ENCODE results near the gene MAP1S. TPM values are rescaled to one million over a fixed set of nuclear protein-coding genes. Genes with fewer than 3 reads are reported as not detected.

MAP1S gene
- total RNA-seq, 1 experiment from 2014 or later, result 46.5 TPM

- in situ Hi-C loops (cut with HindIII; ENCODE audit: low pct_unique_long_range_greater_than_20kb, low sequenced_read_pairs), result no loop called here
- DNase-seq (ENCODE audit: low read depth), result no peak
These were observed 32.0 kb upstream of the MAP1S start for GRCh38 chr19:17687141-17687856.

- DNase-seq (ENCODE audit: low read depth), result peak; percentile 59
- in situ Hi-C loops (cut with HindIII; ENCODE audit: low pct_unique_long_range_greater_than_20kb, low sequenced_read_pairs), result no loop called here
These were observed 31.2 kb upstream of the MAP1S start, which contains the start of gene UNC13A for GRCh38 chr19:17687857-17688784. Gene UNC13A, minus strand, starts transcription at chr19:17688354. Its CDS starts 155 bp downstream, at chr19:17688199.

DNA sequence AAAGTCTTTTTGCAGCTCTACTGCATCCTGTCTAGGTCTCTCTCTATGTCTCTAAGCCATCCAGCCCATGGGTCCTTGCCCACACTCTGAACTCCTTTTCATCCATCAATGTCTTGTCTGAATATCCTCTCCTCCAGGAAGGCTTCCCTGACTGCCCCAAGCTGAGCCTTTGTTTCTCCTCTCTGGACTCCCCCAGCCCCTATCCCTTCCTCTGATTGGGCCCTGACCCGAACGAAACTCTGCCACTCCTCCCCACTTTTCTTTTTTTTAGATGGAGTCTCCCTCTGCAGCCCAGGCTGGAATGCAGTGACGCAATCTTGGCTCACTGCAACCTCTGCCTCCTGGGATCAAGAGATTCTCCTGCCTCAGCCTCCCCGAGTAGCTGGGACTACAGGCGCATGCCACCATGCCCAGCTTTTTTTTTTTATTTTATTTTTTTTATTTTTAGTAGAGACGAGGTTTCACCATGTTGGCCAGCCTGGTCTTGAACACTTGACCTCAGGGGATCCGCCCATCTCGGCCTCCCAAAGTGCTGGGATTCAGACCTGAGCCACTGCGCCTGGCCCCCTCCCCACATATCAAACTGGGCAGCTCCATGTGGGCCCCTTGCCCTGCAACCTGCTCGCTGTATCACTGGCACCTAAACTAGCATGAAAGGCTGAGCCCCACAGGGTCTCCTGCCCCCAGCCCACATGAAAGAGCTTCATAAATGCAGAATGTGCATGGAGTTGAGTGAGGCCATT is 30.3 kb upstream of the MAP1S start:
- in situ Hi-C loops (cut with HindIII; ENCODE audit: low pct_unique_long_range_greater_than_20kb, low sequenced_read_pairs), result no loop called here
- DNase-seq (ENCODE audit: low read depth), result no peak

- in situ Hi-C loops (cut with HindIII; ENCODE audit: low pct_unique_long_range_greater_than_20kb, low sequenced_read_pairs), result no loop called here
- DNase-seq (ENCODE audit: low read depth), result no peak
These were observed 26.7 kb upstream of the MAP1S start for GRCh38 chr19:17692566-17692965.

DNA sequence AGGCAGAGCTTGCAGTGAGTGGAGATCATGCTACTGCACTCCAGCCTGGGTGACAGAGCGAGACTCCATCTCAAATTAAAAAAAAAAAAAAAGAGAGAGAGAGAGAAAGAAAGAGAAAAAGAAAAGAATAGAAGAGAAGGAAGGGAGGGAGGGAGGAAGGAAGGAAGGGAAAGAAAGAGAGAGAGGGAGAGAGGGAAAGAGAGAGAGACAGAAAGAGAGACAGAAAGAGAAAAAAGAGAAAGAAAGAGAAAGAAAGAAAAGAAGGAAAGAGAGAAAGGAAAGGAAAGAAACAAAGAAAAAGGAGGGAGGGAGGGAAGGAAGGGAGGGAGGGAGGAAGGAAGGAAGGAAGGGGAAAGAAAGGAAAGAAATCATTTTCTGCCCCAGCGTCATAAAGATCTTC is 24.1 kb upstream of the MAP1S start:
- no peak for DNase-seq (ENCODE audit: low read depth)
- in situ Hi-C loops (cut with HindIII; ENCODE audit: low pct_unique_long_range_greater_than_20kb, low sequenced_read_pairs), result no loop called here

- in situ Hi-C loops (cut with HindIII; ENCODE audit: low pct_unique_long_range_greater_than_20kb, low sequenced_read_pairs), result no loop called here
- no peak for DNase-seq (ENCODE audit: low read depth)
These were observed 15.3 kb upstream of the MAP1S start for GRCh38 chr19:17703824-17704463.

- no peak for DNase-seq (ENCODE audit: low read depth)
- in situ Hi-C loops (cut with HindIII; ENCODE audit: low pct_unique_long_range_greater_than_20kb, low sequenced_read_pairs), result no loop called here
These were observed 12.5 kb upstream of the MAP1S start for GRCh38 chr19:17706750-17707181.

- no peak for DNase-seq (ENCODE audit: low read depth)
- in situ Hi-C loops (cut with HindIII; ENCODE audit: low pct_unique_long_range_greater_than_20kb, low sequenced_read_pairs), result no loop called here
These were observed 7.4 kb upstream of the MAP1S start for GRCh38 chr19:17711851-17712250.

DNA sequence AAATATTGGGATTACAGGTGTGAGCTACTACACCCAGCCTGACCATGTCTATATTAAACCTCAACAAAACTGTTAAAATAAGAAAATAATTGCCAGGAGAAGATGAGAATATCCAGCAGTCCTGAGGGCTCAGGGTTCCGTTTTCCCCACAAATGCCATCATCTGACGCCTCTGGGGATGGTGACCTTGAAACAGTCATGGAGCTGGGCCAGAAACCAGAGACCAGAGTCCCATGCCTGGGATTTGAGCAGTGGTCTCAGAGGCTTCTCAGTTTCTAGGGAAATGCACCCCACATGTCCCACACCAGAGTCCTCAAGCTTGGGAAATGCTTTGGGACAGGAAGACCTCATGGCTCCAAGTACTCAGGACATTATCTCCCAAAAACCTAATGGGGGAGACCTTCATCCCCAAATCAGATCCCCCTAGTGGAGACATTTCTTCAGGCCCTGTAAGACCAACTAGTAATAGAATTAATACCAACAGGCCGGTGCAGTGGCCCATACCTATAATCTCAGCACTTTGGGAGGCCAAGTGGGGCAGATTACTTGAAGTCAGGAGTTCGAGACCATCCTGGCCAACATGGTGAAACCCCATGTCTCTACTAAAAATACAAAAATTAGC is 2.9 kb upstream of the MAP1S start:
- DNase-seq (ENCODE audit: low read depth), result no peak
- in situ Hi-C loops (cut with HindIII; ENCODE audit: low pct_unique_long_range_greater_than_20kb, low sequenced_read_pairs), result no loop called here

DNA sequence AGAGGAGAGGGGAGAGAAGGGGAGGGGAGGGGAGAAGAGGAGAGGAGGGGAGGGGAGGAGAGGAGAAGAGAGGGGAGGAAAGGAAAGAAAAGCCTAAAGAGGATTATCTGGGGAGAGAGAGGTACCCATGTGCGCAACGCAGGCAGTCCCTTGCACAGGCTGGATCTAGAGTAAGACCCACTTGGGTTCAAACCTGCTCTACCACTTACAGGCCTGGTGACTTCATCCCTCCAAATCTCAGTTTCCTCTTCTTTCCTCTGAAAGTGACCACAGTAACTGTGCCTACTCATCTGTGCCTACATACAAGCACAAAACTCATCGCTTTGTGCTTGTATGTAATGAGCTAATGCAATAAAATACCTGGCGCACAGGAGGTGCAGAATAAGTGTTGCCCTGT is 732 bp upstream of the MAP1S start:
- no peak for DNase-seq (ENCODE audit: low read depth)
- in situ Hi-C loops (cut with HindIII; ENCODE audit: low pct_unique_long_range_greater_than_20kb, low sequenced_read_pairs), result no loop called here

GRCh38 chr19:17719730-17720400 is 585 bp downstream of the MAP1S start:
- in situ Hi-C loops (cut with HindIII; ENCODE audit: low pct_unique_long_range_greater_than_20kb, low sequenced_read_pairs), result no loop called here
- DNase-seq (ENCODE audit: low read depth), result no peak

- no peak for DNase-seq (ENCODE audit: low read depth)
- in situ Hi-C loops (cut with HindIII; ENCODE audit: low pct_unique_long_range_greater_than_20kb, low sequenced_read_pairs), result no loop called here
These were observed 1.2 kb downstream of the MAP1S start for GRCh38 chr19:17720440-17720839.

GRCh38 chr19:17721111-17721628 is 1.9 kb downstream of the MAP1S start:
- in situ Hi-C loops (cut with HindIII; ENCODE audit: low pct_unique_long_range_greater_than_20kb, low sequenced_read_pairs), result no loop called here
- no peak for DNase-seq (ENCODE audit: low read depth)

DNA sequence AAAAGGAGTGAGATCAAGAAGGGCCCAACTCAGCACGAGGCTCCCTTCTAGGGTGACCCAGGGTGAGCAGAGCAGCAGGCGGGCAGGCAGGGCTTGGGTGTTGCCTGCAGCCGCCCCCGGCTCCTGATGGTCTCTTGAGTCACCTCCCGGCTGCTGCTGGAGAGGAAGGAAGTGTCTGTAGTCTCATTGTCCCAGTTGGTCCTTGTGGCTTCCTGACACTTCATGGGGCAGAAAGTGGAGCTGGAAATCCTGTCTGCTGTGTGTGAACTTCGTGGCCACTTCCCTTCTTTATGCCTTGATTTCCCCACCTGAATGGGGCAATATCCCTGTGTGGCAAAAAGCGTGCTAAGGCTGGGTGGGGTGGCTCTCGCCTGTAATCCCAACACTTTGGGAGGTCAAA is 2.5 kb downstream of the MAP1S start:
- in situ Hi-C loops (cut with HindIII; ENCODE audit: low pct_unique_long_range_greater_than_20kb, low sequenced_read_pairs), result no loop called here
- no peak for DNase-seq (ENCODE audit: low read depth)

GRCh38 chr19:17722655-17723240 is 3.5 kb downstream of the MAP1S start:
- no peak for DNase-seq (ENCODE audit: low read depth)
- in situ Hi-C loops (cut with HindIII; ENCODE audit: low pct_unique_long_range_greater_than_20kb, low sequenced_read_pairs), result no loop called here

GRCh38 chr19:17724655-17725054 is 5.4 kb downstream of the MAP1S start:
- in situ Hi-C loops (cut with HindIII; ENCODE audit: low pct_unique_long_range_greater_than_20kb, low sequenced_read_pairs), result no loop called here
- no peak for DNase-seq (ENCODE audit: low read depth)
